NCI-H460 (cell line): ENCODE measurements around the gene PSMD4. TPM values are rescaled to one million over a fixed set of nuclear protein-coding genes. Genes with fewer than 3 reads are reported as not detected.
"Not testable (repeated sequence)": the region's sequence is repeated elsewhere in the genome, so short reads cannot be mapped to it uniquely, and the experiment has no call there.

ENCODE experiments used
- DNase-seq: peaks from one replicate; pipeline ENCODE4 v3.0.0-alpha.2; 2016; ENCODE audit warnings: low read depth; ENCODE audit errors: extremely low read depth
- total RNA-seq: library from RNA; depleted of rRNA; stranded (reverse); fragments of >200 nt; shearing (Covaris generic); gene quantifications from 2 replicates; pipeline ENCODE4 v1.2.3, GENCODE V29; 2014

The PSMD4 gene
- total RNA-seq, 1 experiment from 2014 or later: 237 TPM

DNA sequence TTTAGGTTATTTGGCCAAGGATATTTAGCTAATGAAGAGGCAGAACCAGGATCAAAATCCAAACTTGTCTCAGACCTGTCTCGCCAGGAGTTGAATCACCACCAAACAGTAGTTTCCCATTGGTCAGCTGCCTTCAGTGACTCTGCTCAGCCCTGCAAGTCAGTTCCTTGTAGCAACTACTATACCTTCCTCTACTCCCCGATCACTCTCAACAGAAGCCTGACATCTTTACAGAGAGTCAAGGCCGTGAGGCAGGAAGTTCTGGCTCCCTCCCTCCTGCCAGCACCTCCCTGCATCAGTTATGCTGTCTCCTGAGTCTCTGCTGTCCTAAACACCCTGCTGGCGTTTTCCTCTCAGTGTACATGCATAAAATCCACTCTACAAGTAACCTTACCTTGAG lies 13.2 kb downstream of the PSMD4 start:
- DNase-seq: no peak

DNA sequence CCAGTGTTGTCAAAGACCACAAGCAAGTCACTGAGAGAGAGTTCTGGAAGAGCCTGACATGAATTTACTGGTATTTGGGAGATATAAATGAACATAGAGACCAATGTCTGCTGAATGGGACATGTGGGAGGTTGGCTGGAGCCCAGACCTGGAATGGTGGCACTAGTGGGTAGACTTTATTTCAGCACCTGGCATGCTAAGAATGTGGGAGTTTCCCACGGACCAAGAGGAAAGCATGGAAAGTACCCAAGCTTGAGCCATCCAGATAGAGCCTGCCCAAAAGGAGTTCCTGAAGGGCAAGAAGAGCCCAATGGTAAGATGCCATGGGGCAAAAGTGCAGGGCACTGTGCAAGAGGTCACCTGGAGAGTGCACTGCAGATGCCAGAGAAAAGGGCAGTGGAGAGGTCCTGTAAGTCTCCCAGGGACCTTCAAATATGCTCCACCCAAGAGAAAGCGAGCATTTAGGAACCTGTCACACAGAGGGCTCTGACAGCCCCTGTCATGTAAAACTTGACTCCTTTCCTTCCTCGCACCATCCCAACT lies 19.5 kb downstream of the PSMD4 start:
- no peak for DNase-seq

DNA sequence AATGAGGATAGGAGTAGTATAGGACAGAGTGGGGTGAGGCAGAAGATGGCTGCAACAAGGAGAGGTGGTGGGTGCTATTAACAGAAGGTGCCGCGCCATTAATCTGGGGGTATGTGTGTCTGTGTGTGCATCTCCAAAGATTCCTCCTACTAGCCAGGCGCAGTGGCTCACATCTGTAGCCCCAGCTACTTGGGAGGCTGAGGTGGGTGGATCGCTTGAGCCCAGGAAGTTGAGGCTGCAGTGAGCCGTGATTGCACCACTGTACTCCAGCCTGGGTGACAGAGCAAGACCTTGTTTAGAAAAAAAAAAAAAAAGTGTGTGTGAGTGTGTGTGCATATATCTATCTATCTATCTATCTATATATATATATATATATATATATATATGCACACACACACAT lies 20.8 kb downstream of the PSMD4 start:
- not testable (repeated sequence) for DNase-seq

DNA sequence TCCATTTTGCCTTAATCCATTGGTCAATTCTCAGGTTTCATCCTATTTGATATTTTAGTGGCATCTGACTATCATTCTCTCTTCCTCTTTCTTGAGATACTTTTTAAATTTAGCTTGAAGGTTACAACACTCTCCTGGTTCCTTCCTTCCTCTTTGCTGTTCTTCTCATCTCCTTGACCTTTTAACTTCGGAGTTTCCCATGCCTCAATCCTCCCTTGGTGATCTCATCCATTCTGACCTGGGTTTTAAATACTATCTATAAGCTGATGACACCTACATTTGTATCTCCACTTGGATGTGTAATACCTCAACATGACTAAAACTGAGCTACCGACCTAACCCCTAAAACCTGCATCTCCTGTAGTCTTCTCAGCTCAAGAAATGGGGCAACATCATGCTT lies 22.7 kb downstream of the PSMD4 start:
- no peak for DNase-seq

DNA sequence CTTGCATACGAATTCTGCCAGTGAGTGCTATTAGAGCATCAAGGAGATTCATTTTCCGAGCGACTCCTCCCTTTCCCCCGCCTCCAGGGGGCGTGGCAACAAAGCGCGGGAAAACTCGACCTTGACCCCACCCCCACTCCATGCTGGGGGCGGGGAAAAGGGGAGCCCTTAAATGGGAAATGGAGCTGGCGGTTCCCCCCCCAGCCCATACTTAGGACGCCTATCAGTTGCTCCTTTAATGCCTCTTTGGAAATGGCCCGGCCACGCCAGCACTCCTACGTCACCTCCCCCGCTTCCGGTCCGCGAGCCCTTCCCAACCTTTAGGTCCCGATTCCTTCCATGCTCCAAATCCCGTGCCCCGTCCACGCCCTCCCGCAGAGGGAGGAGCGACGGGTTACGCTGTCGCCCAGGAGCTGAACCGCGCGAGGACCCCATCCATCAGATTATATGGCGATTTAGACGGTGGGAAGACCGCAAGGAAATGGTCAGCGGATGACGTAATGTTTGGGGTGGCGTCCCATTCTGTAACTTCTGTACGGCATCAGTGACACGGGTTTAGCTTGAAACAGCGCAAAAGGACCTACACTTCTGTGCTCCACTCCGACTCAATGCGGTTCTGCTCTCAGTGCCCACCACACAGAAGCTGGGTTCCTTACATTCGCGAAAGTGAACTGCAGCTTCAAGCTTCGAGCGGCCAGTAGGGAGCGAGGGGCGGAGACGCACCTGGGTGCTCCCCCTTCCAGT lies 26.9 kb downstream of the PSMD4 start:
- DNase-seq: peak; percentile 100

DNA sequence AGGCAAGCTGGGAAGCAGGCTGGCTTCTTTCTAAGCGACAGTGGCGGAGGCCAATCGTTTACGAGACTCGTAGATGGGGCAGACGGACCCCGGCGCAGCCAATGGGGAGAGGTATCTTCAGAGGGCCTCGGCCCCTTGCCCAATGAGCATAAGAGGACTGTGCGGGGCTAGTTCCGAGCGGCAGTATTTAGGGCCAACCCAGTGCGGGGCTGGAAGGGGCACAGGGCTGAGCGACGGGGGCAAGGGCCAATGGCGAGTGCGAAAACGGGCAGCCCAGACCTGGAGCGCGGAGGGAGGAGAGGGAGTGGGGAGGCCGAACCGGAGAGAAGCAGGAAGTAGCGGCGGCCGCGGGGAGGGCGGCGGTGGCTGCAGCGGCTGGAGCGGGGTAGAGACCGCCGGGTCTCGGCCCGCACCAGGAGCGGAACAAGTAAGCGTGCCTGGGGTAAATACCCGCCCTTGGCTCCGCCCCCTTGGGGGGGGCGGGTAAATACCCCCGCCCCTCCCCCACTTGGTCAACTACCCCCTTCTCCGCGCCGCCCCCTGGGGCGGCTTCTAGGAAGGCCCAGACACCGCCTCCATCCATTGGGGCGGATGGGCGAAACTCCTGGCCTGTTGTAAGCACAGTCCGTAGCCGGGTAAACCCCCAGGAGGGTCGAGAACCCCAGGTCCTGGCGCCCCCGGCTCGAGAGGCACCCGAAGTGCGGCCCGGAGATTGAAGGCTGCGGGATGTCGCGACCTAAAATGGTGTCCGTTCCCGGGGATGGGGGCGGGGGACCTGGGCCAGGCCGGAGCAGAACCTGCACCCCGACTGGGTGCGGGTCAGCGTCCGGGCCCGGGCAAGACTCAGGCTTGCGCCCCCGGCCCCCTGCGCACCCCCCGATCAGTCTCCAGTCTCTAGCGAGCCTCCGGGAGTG lies 27.7 kb downstream of the PSMD4 start, which contains the start of gene ZNF687:
Gene ZNF687 (plus strand): TSS at position 331 of the 914 bp plus-strand sequence. CDS start 3,993 bp downstream, outside the sequence.
- DNase-seq: peak; percentile 100

DNA sequence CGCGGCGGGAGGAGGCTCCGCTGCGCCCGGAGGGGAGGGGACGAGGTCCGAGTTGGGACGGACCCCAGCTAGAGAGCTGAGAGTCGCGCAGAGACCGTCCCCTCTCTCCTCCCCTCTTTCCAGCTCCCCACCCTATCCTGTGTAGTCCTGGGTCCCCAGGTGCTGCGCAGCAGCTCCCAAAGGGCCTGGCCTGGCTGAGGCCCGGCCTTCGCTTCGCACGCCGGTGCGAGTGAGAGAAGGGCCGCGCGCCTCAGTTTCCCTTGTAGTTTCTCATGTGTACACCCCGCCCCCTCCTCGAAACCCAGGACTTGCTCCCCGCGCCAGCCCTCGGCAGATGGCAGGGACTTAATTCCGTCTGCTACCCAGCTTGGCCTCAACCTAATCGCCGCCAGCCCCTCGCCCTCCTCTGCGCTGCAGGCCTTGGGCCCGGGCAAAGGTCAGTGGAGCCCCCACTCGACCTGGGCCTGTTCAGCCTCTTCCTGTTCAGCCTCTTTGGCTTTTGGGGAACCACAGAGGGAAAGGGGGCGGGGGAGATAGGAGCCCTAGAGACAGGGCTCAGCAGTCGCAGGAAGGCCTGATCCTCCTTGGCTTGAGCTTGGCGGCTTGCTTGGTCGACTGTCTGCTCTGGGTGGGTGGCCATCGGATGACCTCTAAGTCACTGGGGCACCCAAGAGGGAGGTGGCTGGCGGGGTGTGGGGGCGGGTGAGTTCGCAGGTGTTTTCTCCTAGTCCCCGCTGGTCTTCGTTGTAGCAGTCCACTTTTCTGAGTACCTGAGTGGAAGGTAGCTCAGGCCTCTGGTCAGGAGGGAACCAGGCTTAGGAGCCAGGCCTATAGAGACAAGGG lies 28.6 kb downstream of the PSMD4 start:
- DNase-seq: no peak

DNA sequence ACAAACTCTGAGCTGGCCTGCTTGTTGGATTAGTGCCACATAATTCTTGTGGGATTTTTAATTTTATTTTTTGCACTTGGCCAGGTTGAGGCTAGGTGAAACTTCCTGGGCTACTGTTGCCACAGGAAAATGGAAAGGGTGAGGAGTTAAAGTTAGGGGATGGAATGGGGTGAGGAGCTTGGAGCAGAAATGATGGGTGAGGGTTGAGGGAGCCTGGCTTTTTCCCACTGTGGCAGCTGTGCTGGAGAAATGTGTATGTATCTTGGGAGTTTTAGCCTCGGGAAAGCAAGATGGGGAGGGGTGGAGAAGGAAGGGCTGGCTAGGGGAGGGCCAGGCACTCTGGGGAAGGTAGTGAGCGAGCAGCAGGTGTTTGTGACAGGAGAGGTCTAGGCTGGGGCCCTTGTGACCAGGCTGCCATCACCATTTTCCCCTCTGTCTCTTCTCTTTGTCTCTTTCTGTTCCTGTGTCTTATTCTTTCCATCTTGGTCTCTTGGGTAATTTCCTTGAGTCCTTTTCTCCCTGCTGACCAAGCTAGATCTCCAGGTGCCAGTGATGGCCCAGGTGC lies 29.6 kb downstream of the PSMD4 start:
- no peak for DNase-seq

DNA sequence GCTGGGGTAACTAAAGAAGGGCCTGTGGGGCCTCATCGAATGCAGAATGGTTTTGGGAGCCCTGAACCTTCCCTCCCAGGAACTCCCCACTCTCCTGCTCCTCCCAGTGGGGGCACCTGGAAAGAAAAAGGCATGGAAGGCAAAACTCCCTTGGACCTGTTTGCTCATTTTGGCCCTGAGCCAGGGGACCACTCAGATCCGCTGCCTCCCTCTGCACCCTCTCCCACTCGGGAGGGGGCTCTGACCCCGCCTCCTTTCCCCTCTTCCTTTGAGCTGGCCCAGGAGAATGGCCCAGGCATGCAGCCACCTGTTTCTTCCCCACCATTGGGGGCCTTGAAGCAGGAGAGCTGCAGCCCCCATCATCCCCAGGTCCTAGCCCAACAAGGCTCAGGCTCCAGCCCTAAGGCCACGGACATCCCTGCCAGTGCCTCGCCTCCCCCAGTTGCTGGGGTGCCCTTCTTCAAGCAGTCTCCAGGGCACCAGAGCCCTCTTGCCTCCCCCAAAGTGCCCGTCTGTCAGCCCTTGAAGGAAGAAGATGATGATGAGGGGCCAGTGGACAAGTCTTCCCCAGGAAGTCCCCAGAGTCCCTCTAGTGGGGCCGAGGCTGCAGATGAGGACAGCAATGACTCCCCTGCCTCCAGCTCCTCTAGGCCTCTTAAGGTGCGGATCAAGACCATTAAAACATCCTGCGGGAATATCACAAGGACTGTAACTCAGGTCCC lies 32.2 kb downstream of the PSMD4 start:
- DNase-seq: no peak

DNA sequence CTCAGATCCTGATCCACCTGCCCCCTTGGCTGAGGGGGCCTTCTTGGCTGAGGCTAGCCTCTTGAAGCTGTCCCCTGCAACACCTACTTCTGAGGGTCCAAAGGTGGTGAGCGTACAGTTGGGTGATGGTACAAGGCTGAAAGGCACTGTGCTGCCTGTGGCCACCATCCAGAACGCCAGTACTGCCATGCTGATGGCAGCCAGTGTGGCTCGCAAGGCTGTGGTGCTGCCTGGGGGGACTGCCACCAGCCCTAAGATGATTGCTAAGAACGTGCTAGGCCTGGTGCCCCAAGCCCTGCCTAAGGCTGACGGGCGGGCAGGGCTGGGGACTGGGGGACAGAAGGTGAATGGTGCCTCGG lies 32.8 kb downstream of the PSMD4 start:
- DNase-seq: no peak

DNA sequence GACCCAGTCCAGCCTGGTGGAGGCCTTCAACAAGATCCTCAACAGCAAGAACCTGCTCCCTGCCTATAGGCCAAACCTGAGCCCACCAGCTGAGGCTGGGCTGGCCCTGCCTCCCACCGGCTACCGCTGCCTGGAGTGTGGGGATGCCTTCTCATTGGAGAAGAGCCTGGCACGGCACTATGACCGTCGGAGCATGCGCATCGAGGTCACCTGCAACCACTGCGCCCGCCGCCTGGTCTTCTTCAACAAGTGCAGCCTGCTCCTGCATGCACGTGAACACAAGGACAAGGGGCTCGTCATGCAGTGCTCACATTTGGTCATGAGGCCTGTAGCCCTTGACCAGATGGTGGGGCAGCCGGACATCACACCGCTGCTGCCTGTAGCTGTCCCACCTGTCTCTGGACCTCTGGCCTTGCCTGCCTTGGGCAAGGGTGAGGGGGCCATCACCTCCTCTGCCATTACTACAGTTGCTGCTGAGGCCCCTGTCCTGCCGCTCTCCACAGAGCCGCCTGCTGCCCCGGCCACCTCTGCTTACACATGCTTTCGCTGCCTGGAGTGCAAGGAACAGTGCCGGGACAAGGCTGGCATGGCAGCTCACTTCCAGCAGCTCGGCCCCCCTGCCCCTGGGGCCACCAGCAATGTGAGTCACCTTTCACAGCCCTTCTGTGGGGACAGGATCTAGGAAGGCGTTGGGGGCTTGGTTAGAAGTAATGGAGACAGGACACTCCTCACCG lies 33.4 kb downstream of the PSMD4 start:
- DNase-seq: no peak

DNA sequence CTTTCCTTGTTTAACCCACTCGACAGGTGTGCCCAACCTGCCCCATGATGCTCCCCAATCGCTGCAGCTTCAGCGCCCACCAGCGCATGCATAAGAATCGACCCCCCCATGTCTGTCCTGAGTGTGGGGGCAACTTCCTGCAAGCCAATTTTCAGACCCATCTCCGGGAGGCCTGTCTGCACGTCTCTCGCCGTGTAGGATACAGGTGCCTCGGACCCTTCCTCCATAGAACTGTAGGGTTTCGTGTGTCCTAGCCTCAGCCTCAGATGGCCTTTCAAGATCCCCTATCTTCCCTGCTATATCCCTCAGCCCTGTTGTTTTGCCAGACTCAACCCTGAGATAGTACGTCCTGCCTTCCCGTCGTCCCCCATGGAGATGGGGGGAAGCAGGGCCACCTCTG lies 34.0 kb downstream of the PSMD4 start:
- DNase-seq: no peak

DNA sequence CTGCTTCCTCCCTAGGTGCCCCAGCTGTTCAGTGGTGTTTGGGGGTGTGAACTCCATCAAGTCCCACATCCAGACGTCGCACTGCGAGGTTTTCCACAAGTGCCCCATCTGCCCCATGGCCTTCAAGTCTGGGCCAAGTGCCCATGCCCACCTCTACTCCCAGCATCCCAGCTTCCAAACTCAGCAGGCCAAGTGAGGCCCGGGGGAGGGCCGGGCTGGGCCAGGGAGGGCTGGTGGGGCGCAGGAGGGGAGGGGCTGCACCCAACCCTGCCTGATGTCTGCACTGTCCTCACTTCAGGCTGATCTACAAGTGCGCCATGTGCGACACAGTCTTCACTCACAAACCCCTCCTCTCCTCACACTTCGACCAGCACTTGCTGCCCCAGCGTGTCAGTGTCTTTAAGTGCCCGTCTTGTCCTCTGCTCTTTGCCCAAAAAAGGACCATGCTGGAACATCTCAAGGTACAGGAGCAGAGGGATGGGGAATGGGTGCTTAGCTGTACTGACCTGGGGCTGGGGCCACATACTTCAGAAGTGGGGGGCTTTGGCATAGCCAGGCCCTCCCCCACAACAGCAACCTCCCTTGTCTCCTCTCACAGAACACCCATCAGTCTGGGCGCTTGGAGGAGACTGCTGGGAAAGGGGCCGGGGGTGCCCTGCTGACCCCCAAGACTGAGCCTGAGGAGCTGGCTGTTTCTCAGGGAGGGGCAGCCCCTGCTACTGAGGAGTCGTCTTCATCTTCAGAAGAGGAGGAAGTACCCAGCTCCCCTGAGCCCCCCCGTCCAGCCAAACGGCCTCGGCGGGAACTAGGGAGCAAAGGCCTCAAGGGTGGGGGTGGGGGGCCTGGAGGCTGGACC lies 34.8 kb downstream of the PSMD4 start:
- DNase-seq: no peak

DNA sequence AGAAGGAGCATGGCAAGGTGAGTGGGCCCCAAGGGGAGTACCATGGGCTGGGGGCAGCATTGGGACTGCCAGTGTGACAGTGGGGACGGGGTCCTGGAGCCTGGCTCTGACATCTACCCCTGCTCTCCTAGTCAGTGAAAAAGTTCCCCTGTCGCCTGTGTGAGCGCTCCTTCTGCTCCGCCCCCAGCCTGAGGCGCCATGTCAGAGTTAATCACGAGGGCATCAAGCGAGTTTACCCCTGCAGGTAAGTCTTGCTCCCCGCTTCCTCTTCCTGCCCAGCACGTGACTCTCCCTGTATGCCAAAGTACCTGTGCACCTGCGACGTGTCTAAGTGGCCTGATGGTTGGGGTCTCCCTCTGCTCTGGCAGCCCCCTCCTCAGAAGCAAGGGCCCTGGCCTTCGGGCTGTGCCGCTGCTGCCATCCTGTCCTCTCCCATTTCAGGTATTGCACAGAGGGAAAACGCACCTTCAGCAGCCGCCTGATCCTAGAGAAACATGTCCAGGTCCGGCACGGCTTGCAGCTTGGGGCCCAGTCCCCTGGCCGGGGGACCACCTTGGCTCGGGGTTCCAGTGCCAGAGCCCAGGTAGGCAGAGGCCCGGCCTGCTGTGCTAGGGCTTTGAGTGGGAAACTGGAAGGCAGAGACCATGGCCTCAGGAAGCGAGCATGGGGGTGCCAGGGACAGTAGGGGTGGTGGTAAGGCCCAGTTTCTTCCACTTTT lies 35.6 kb downstream of the PSMD4 start:
- no peak for DNase-seq

DNA sequence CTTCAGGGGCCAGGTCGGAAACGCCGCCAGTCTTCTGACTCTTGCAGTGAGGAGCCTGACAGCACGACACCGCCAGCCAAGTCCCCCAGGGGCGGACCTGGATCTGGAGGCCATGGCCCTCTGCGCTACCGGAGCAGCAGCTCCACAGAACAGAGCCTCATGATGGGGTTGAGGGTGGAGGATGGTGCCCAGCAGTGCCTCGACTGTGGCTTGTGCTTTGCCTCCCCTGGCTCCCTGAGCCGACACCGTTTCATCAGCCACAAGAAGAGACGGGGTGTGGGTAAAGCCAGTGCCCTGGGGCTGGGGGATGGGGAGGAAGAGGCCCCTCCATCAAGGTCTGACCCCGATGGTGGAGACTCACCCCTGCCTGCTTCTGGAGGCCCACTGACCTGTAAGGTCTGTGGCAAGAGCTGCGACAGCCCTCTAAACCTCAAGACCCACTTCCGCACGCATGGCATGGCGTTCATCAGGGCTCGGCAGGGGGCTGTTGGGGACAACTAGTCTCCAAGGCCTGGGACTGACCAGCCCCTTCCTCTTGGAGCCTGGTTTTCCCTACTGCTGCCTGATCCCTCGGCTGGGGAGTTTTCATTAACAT lies 36.3 kb downstream of the PSMD4 start:
- no peak for DNase-seq

DNA sequence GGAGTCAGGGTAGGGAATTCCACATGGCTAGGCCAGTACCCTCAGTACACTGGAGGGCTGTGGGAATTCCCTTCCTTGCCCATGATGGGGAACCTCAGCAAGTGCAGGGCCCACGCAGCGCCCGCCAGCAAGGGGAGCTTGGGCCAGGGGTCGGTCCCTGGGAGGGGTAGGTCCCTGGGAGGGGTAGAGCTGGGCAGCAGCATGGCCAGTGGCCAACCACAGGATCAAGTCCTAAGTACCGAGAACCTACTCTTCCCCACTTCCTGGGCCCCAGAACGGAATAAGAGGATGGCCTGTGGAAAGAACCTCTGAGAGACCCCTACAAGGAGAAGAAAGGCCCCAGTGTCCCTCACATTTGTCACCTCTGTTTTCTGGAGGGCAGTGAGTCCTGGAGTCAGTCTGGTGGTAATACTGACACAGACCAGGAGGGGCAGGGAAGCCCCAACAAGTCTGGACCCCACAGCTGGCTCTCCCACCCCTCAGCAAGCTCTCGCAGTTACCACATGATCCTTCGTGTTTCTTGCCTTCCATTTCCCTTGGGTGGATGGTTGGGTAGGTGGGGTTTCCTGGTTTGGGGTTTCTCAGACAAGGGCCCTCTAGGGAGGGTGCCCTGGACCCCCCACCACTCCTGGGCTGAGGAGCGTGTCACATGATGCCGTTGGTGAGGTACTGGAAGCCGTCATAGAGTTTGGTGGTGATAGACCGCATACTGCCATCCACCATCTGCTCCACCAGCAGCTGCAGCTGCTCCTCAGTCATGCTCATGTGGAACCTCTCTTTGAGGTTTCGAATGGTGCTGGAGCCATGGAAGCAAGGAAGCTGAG lies 37.9 kb downstream of the PSMD4 start:
- no peak for DNase-seq
